Suppressor macrophage treated with lipopolysaccharide for 4 hours (primary cell): ENCODE measurements around the gene FUCA1.

Experiments
- DNase-seq: peaks from one replicate; pipeline ENCODE4 v3.0.0-alpha.2; 2020

The FUCA1 gene

GRCh38 chr1:23800400-23801337 is 67.4 kb downstream of the FUCA1 start, which contains the start of gene GALE:
Gene GALE (minus strand): TSS chr1:23800754. CDS start chr1:23799007, 1,747 bp downstream.
- peak; percentile 97 for DNase-seq

GRCh38 chr1:23799570-23800399 is 68.3 kb downstream of the FUCA1 start:
- peak; percentile 32 for DNase-seq

- DNase-seq: no peak
Measured at GRCh38 chr1:23799255-23799569, 68.9 kb downstream of the FUCA1 start.

DNA sequence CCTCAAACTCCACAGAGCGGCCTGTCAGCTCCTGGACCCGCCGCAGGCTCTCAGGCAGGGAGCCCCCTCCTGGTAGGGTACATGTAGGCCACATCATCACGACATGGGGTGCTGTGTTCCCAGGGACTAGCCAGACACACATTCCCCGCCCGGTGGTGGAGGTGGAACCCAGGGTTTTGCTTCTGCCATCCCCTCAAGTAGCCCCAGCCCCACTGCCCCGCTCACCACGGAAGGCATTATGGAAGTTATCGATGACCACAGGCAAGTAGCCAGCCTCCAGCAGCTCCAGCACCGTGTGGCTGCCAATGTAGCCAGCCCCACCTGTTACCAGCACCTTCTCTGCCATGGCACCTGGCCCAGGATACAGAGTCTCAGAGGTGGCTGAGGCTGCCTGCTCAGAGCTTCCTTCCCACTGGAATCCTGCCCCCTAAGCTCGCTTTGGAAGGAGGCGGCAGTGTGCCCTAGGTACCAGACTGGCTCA is 69.4 kb downstream of the FUCA1 start:
- DNase-seq: no peak

GRCh38 chr1:23797478-23798448 is 70.3 kb downstream of the FUCA1 start:
- no peak for DNase-seq

GRCh38 chr1:23796466-23797271 is 71.4 kb downstream of the FUCA1 start:
- DNase-seq: no peak

GRCh38 chr1:23795676-23796465 is 72.2 kb downstream of the FUCA1 start:
- DNase-seq: no peak
